Sigmoid colon (tissue), 7 donors: Measurements from ENCODE around the gene COA1. TPM values are rescaled to one million over a fixed set of nuclear protein-coding genes. Genes with fewer than 3 reads are reported as not detected.

ENCODE experiments used
- DNase-seq: peaks from one replicate; pipeline ENCODE4 v3.0.0-alpha.2; 2019
- H3K27ac ChIP-seq, 4 donors: fragments of 200-600 bp; sonication (generic); one replicate each; pipeline ENCODE4 v1.5.1; 2016 to 2019; ENCODE audit warnings: mild to moderate bottlenecking in 1 of 4
- H3K27me3 ChIP-seq, 3 donors: fragments of 200-600 bp; sonication (generic); one replicate each; pipeline ENCODE4 v1.5.1; 2019; ENCODE audit warnings: mild to moderate bottlenecking in 1 of 3
- H3K36me3 ChIP-seq, 4 donors: fragments of 200-600 bp; sonication (generic); one replicate each; pipeline ENCODE4 v1.5.1; 2016 to 2019
- H3K4me1 ChIP-seq, 4 donors: fragments of 200-600 bp; sonication (generic); one replicate each; pipeline ENCODE4 v1.5.1; 2017 to 2019
- H3K4me3 ChIP-seq, 4 donors: fragments of 200-600 bp; sonication (generic); one replicate each; pipeline ENCODE4 v1.5.1; 2017 to 2019; ENCODE audit warnings: mild to moderate bottlenecking in 2 of 4, moderate library complexity in 1 of 4
- H3K9me3 ChIP-seq, 4 donors: fragments of 200-600 bp in 3 of 4; sonication (generic) in 3 of 4; one replicate each; pipeline versions ENCODE4 v1.5.1 to v1.6.1; 2013 to 2019
- EP300 ChIP-seq, 4 donors: sonication (generic); formaldehyde crosslinking; IDR thresholded peaks; one replicate each; pipeline ENCODE4 v1.6.1; 2017; ENCODE audit warnings: antibody characterized with exemption in 4 of 4
- POLR2A ChIP-seq, 2 donors: fragments of 450-650 bp; IDR thresholded peaks; one replicate each; pipeline ENCODE4 v1.6.1; 2016; ENCODE audit warnings: antibody characterized with exemption in 2 of 2, mild to moderate bottlenecking in 2 of 2, moderate library complexity in 2 of 2
- POLR2AphosphoS5 ChIP-seq, 4 donors: sonication (generic); formaldehyde crosslinking; IDR thresholded peaks; one replicate each; pipeline ENCODE4 v1.6.1; 2017; ENCODE audit warnings: antibody characterized with exemption in 4 of 4
- WGBS, 2 donors: extraction: QIAGEN DNeasy Blood & Tissue Kit; methylation state at CpG; one replicate each; pipeline ENCODE4 v1.1.7; 2013; 5-methylcytosine and 5-hydroxymethylcytosine counted together
- intact Hi-C: fragments of 100-400 bp; cut with DNase I; formaldehyde crosslinking; loops from one replicate; pipeline ENCODE4 v1.15.1; 2023
- polyA plus RNA-seq, 3 donors: library from polyadenylated mRNA; stranded (reverse); fragments of 200-250 nt; gene quantifications; one replicate each; pipeline ENCODE4 v1.2.3, GENCODE V29; 2013
- total RNA-seq, 4 donors: library from RNA; depleted of rRNA; stranded (reverse); fragments of >200 nt; gene quantifications; one replicate each; pipeline ENCODE4 v1.1.0, GENCODE V29; 2016
- TF ChIP-seq, protein P1 (sequence below), 4 experiments: fragments of 450-650 bp in 3 of 4; fragments of 200-600 bp in 1 of 4; IDR thresholded peaks; one replicate each; pipeline ENCODE4 v1.5.1; 2016 to 2019; ENCODE audit warnings: antibody characterized with exemption in 4 of 4, mild to moderate bottlenecking in 3 of 4, moderate library complexity in 2 of 4
- donor health status: healthy with polysubstance abuse.
- donor health status: Bipolar disorder and iron deficiency.
- donor health status: healthy.

The COA1 gene
- total and polyA plus RNA-seq, 7 donors, result 31.2 to 61.2 (median 42.6) TPM

DNA sequence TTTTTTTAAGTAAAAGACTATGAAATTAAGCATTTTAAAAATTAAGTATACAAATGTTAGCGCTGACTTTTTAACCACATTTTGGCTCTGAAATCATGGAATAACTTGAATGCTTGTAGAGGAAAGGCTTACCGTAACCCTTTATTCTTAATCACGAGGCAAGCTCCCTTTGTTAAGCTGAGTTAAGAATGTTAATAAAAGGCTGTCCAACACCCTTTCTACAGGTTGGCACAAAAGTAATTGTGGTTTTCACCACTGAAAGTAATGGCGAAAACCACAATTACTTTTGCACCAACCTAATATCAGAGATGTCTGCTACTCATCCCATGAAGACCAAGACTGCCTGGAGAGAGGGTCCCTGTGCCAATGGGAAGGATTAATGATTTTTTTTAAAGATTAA is 75.9 kb downstream of the COA1 start:
- intact Hi-C loops, result no loop called here
- Histone ChIP-seq H3K36me3 (no peaks in the 10 kb centered on the region), H3K9me3 (no peaks in the 10 kb centered on the region), H3K4me1 (peaks cover 0 to 34% (median 32%) of the 10 kb centered on the region in 4 donors), H3K27me3 (no peaks in the 10 kb centered on the region), H3K4me3 (no peak overlapping the region), H3K27ac (no peak overlapping the region)
- no peak for DNase-seq
- 86 to 95% methylated on average over 4 of the region's 4 CpGs for WGBS, 2 donors
- TF ChIP-seq POLR2A (IDR thresholded peaks at IDR 0.05), result no peak
- TF ChIP-seq, protein P1, sequence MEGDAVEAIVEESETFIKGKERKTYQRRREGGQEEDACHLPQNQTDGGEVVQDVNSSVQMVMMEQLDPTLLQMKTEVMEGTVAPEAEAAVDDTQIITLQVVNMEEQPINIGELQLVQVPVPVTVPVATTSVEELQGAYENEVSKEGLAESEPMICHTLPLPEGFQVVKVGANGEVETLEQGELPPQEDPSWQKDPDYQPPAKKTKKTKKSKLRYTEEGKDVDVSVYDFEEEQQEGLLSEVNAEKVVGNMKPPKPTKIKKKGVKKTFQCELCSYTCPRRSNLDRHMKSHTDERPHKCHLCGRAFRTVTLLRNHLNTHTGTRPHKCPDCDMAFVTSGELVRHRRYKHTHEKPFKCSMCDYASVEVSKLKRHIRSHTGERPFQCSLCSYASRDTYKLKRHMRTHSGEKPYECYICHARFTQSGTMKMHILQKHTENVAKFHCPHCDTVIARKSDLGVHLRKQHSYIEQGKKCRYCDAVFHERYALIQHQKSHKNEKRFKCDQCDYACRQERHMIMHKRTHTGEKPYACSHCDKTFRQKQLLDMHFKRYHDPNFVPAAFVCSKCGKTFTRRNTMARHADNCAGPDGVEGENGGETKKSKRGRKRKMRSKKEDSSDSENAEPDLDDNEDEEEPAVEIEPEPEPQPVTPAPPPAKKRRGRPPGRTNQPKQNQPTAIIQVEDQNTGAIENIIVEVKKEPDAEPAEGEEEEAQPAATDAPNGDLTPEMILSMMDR (IDR thresholded peaks at IDR 0.05), result no peak
- TF ChIP-seq EP300 (IDR thresholded peaks at IDR 0.05), result no peak
- TF ChIP-seq POLR2AphosphoS5 (IDR thresholded peaks at IDR 0.05), result no peak

DNA sequence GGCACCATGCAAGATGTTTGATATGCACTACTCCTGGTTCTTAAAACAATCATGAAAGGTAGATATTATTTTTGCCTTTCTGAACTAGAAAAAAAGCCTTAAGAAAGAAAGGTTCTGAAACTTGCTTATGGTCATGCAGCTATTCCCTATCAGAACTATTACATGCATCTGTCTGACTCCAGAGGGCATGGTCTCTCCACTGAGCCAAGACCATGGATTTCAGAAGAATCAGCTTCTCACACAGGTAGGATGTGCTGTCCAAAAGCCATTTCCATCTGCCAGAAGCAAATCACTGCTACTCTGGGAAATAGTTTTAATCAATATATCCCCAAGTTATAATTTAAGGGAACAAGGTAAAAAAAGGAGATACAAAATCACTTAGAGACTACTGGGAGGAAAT is 77.0 kb downstream of the COA1 start:
- H3K4me1 ChIP-seq, result peaks cover 0 to 45% (median 43%) of the 10 kb centered on the region in 4 donors
- no peak overlapping the region for H3K27ac ChIP-seq
- TF ChIP-seq POLR2A (IDR thresholded peaks at IDR 0.05) (no peak), EP300 (IDR thresholded peaks at IDR 0.05) (no peak)
- TF ChIP-seq, protein P1 (IDR thresholded peaks at IDR 0.05), result no peak
- no peaks in the 10 kb centered on the region for H3K36me3 ChIP-seq
- no peaks in the 10 kb centered on the region for H3K9me3 ChIP-seq
- intact Hi-C loops, result no loop called here
- no peak for DNase-seq
- no peaks in the 10 kb centered on the region for H3K27me3 ChIP-seq
- H3K4me3 ChIP-seq, result no peak overlapping the region

DNA sequence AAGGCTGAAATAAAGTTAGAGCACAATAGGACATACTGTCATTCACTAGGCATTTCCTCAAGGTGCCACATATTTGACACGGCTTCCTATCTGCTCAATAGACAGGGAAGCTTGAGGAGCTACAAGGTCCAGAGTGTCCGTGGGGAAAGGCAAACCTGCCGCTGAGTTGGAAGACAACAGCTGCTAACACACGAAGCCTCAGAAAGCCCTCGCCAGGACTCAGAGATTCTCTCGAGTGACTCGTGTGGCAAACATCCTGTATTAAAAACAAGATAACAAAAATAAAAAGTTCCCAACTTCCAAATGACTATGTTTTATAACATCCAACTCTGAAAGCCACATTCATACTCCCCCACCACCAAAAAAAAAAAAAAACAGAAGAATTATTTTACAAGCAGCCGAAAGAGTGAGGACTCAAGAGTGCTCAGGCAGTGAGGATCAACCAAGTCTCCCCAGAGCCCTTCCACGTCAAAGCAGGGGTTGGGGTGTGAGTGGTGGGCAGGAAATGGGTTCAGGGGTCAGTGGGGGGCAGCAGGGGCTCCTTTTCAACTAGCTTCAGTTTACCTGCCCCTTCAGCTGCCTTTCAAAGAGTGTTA is 78.8 kb downstream of the COA1 start:
- intact Hi-C loops, result no loop called here
- TF ChIP-seq EP300 (IDR thresholded peaks at IDR 0.05) (no peak), POLR2AphosphoS5 (IDR thresholded peaks at IDR 0.05) (no peak), POLR2A (IDR thresholded peaks at IDR 0.05) (no peak)
- TF ChIP-seq, protein P1 (IDR thresholded peaks at IDR 0.05), result no peak
- no peaks in the 10 kb centered on the region for H3K36me3 ChIP-seq
- peaks cover 0 to 62% (median 59%) of the 10 kb centered on the region in 4 donors for H3K4me1 ChIP-seq
- WGBS, 2 donors, result 34 to 74% methylated on average over 9 of the region's 9 CpGs
- H3K4me3 ChIP-seq, result no peak overlapping the region
- no peaks in the 10 kb centered on the region for H3K27me3 ChIP-seq
- DNase-seq, result no peak
- no peaks in the 10 kb centered on the region for H3K9me3 ChIP-seq
- H3K27ac ChIP-seq, result peak overlapping the region; percentile 41 to 96 (median 82)

DNA sequence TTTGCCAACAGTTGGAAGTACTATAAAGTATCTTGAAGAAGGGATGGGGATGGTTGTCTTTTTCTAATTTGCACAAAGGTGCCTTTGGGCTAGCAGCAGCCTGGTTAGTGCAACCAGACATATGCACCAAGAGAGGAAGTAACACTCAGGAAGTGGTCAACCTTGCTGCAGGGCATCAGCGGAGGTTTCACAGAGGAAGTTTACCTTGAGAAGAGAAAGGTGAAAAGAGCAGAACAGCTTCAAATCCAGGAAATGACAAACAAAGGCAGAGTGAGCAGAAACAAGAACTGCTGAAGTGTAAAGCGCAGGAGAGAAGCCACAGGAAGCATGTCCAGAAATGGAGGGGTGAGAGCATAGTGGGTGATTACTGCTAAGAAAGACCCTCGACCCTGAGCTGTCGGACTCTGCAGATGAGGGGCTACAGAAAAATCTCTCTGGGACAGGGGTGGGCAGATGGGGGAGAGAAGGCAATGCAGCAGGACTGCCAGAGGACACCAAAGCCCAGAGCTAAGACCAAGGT is 79.5 kb downstream of the COA1 start:
- H3K4me1 ChIP-seq, result peaks cover 0 to 62% (median 60%) of the 10 kb centered on the region in 4 donors
- WGBS, 2 donors, result 32 to 77% methylated on average over 4 of the region's 4 CpGs
- TF ChIP-seq POLR2A (IDR thresholded peaks at IDR 0.05), result no peak
- TF ChIP-seq EP300 (IDR thresholded peaks at IDR 0.05), result no peak
- TF ChIP-seq, protein P1 (IDR thresholded peaks at IDR 0.05), result no peak
- no peak for TF ChIP-seq POLR2AphosphoS5 (IDR thresholded peaks at IDR 0.05)

More for the DNA sequence above, 79.5 kb downstream of the COA1 start:
- H3K27me3 ChIP-seq, result no peaks in the 10 kb centered on the region
- no peaks in the 10 kb centered on the region for H3K36me3 ChIP-seq
- intact Hi-C loops, result loop anchor here (2.0 kb wide), 1 partner anchor 67 kb away; the partner anchor contains the start of gene STK17A
- DNase-seq, result no peak
- no peaks in the 10 kb centered on the region for H3K9me3 ChIP-seq
- no peak overlapping the region for H3K4me3 ChIP-seq
- H3K27ac ChIP-seq, result peak overlapping the region; percentile 41 to 96 (median 82)
